NCI-H345 treated with DMSO at 0.1 percent for 48 hours (cell line): ENCODE measurements around the gene TTYH1.

ENCODE experiments used
- DNase-seq: peaks from one replicate; lab custom pipeline; 2025; ENCODE audit not compliant: unreplicated experiment; lab: John Stamatoyannopoulos, UW

Gene TTYH1

GRCh38 chr19:54391589-54392061 is 23.6 kb upstream of the TTYH1 start:
- DNase-seq = no peak

GRCh38 chr19:54392105-54392504 is 23.2 kb upstream of the TTYH1 start:
- no peak for DNase-seq

GRCh38 chr19:54393381-54393780 is 21.9 kb upstream of the TTYH1 start:
- DNase-seq = no peak

- no peak for DNase-seq
Observed at GRCh38 chr19:54395685-54396084, 19.6 kb upstream of the TTYH1 start.

GRCh38 chr19:54399189-54399588 is 16.1 kb upstream of the TTYH1 start:
- no peak for DNase-seq

- DNase-seq = no peak
Observed at GRCh38 chr19:54400913-54401312, 14.4 kb upstream of the TTYH1 start.

- DNase-seq = no peak
Observed at GRCh38 chr19:54403054-54403453, 12.2 kb upstream of the TTYH1 start.

GRCh38 chr19:54405628-54406027 is 9.6 kb upstream of the TTYH1 start:
- DNase-seq = no peak

GRCh38 chr19:54407780-54408179 is 7.5 kb upstream of the TTYH1 start:
- no peak for DNase-seq

- no peak for DNase-seq
Observed at GRCh38 chr19:54408456-54409026, 6.7 kb upstream of the TTYH1 start.

- no peak for DNase-seq
Observed at GRCh38 chr19:54411033-54411432, 4.2 kb upstream of the TTYH1 start.

GRCh38 chr19:54412877-54413276 is 2.4 kb upstream of the TTYH1 start:
- DNase-seq = no peak

GRCh38 chr19:54414156-54414555 is 1.1 kb upstream of the TTYH1 start:
- no peak for DNase-seq

GRCh38 chr19:54415901-54416673 is 823 bp downstream of the TTYH1 start:
- DNase-seq = no peak

GRCh38 chr19:54416695-54417491 is 1.6 kb downstream of the TTYH1 start:
- no peak for DNase-seq

GRCh38 chr19:54418030-54418929 is 3.0 kb downstream of the TTYH1 start:
- no peak for DNase-seq

- DNase-seq = no peak
Observed at GRCh38 chr19:54418930-54419800, 3.9 kb downstream of the TTYH1 start.

GRCh38 chr19:54420068-54420382 is 4.8 kb downstream of the TTYH1 start:
- no peak for DNase-seq

- DNase-seq = no peak
Observed at GRCh38 chr19:54420383-54421168, 5.3 kb downstream of the TTYH1 start.
